CD4-positive, alpha-beta T cell (primary cell): Measurements from ENCODE around the gene AKR1E2. TPM values are rescaled to one million over a fixed set of nuclear protein-coding genes. Genes with fewer than 3 reads are reported as not detected.

Experiments
- ATAC-seq: fragments of 200-7000 bp; cut with Tn5 transposase; one replicate; pipeline ENCODE4 v1.10.0; 2022; ENCODE audit warnings: mild to moderate bottlenecking; ENCODE audit not compliant: poor library complexity
- CTCF ChIA-PET: fragments of 350-600 bp; sonication (Branson Sonifier 250); formaldehyde crosslinking; loops from one replicate; lab custom pipeline; 2021; ENCODE audit warnings: antibody characterized with exemption, inconsistent platforms; lab: Charles Lee
- POLR2A ChIA-PET: fragments of 350-600 bp; sonication (Branson Sonifier 250); formaldehyde crosslinking; loops from one replicate; lab custom pipeline; 2021; ENCODE audit warnings: antibody characterized with exemption, inconsistent platforms; lab: Charles Lee
- DNase-seq, 14 experiments: peaks; one replicate each; pipeline ENCODE4 v3.0.0-alpha.2; 2013 to 2020; ENCODE audit warnings: mixed read lengths in 2 of 14
- H3K27ac ChIP-seq, 2 donors: one replicate each; pipeline versions ENCODE4 v1.5.1 to v1.7.0; 2013; ENCODE audit warnings: low read length in 2 of 2, low read depth in 1 of 2, mild to moderate bottlenecking in 1 of 2
- H3K27me3 ChIP-seq, 2 experiments: 1 replicate in 1 of 2; 2 replicates in 1 of 2; pipeline versions ENCODE4 v1.6.1 to v1.7.0; 2013; ENCODE audit warnings: low read length in 2 of 2, control low read depth in 1 of 2, mild to moderate bottlenecking in 1 of 2, moderate library complexity in 1 of 2; ENCODE audit not compliant: insufficient read depth in 2 of 2, control insufficient read depth in 1 of 2
- H3K36me3 ChIP-seq: one replicate; pipeline ENCODE4 v1.6.1; 2013; ENCODE audit warnings: low read length, control low read depth; ENCODE audit not compliant: insufficient read depth
- H3K4me1 ChIP-seq: one replicate; pipeline ENCODE4 v1.6.1; 2013; ENCODE audit warnings: low read length, control low read depth; ENCODE audit not compliant: insufficient read depth
- H3K4me3 ChIP-seq: one replicate; pipeline ENCODE4 v1.5.1; 2013; ENCODE audit warnings: mild to moderate bottlenecking, low read length, moderate library complexity
- H3K9me3 ChIP-seq, 2 experiments: 1 replicate in 1 of 2; 2 replicates in 1 of 2; pipeline versions ENCODE4 v1.6.1 to v1.7.0; 2013; ENCODE audit warnings: low read length in 2 of 2, mild to moderate bottlenecking in 2 of 2, control low read depth in 1 of 2, moderate library complexity in 1 of 2; ENCODE audit not compliant: control insufficient read depth in 1 of 2, insufficient read depth in 1 of 2
- H3K27ac Mint-ChIP-seq: one replicate; pipeline ENCODE4 v1.8.0; 2020; ENCODE audit warnings: mixed read lengths
- H3K27me3 Mint-ChIP-seq: one replicate; pipeline ENCODE4 v1.8.0; 2021; ENCODE audit warnings: mixed read lengths
- H3K36me3 Mint-ChIP-seq: one replicate; pipeline ENCODE4 v1.8.0; 2021; ENCODE audit warnings: low read depth, mixed read lengths
- H3K4me1 Mint-ChIP-seq: one replicate; pipeline ENCODE4 v1.8.0; 2021; ENCODE audit warnings: low read depth, mixed read lengths
- H3K4me3 Mint-ChIP-seq: one replicate; pipeline ENCODE4 v1.8.0; 2020; ENCODE audit warnings: mild to moderate bottlenecking, mixed read lengths
- H3K9me3 Mint-ChIP-seq: one replicate; pipeline ENCODE4 v1.8.0; 2020; ENCODE audit warnings: mixed read lengths
- intact Hi-C, 2 experiments: fragments of 100-400 bp; cut with DNase I in 1 of 2; cut with micrococcal nuclease in 1 of 2; formaldehyde crosslinking; loops; one replicate each; pipeline versions ENCODE4 v1.15.1 to v1.9.0; 2023 to 2025; cut with DNase I, micrococcal nuclease
- total RNA-seq, 174 experiments: library from RNA in 2 of 174; stranded (reverse) in 2 of 174; gene quantifications; one replicate each; pipeline ENCODE4 v1.2.3 and lab custom pipeline; 2021 to 2026
- TF ChIP-seq, protein P1 (sequence below): fragments of 200-600 bp; IDR thresholded peaks from one replicate; pipeline ENCODE4 v1.8.0; 2022; ENCODE audit warnings: antibody characterized with exemption, mild to moderate bottlenecking

AKR1E2 gene
- total RNA-seq, 2 experiments from 2014 or later = 26.0 to 30.4 TPM

DNA sequence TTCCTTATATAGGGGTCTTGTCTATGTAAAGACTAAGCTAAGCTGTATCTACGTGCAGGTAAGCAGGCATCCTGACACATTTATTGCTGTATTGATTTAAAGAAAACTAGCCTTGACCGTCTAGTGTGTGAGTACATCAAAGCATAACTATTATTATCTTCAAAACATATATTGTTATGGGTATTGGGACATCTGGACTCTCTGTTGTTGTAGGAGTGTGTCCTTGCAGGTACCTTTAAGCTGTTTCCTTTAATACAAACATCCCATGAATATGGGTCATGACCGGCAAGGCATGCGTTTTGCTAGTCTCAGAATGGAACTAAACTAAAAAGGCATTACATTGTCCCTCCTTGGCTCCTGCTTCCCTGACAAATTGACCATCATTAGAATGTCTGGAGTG, 35.1 kb upstream of the AKR1E2 start:
- no peak for DNase-seq
- CTCF ChIA-PET = no interaction called here

DNA sequence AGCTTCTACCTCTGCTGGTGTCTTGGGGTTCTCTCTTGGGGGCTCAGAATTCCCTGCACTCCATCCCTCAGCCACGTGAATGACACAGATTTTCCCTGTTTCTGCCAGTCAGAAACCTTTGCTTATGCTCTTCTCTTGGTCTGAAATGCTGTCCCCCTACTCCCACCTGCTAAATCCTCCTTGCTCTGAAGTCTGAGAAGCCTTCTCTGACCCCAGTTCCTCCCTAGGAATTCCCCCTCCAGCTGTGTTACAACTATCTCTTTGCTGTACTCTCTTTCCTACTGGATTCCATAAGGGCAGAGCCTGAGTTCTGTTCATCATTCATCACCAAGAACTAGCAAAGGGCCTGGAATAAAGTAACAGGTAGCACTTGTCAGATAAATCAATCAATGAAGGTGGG, 33.6 kb upstream of the AKR1E2 start:
- POLR2A ChIA-PET = no interaction called here
- H3K27me3 Mint-ChIP-seq = no peaks in the 10 kb centered on the region
- H3K36me3 Mint-ChIP-seq = no peaks in the 10 kb centered on the region
- no peaks in the 10 kb centered on the region for H3K4me1 Mint-ChIP-seq
- Histone ChIP-seq H3K4me1 (no peaks in the 10 kb centered on the region), H3K27ac (no peak overlapping the region), H3K4me3 (no peak overlapping the region), H3K36me3 (no peaks in the 10 kb centered on the region), H3K27me3 (peaks cover 0 to 1% of the 10 kb centered on the region in 2 experiments), H3K9me3 (no peaks in the 10 kb centered on the region)
- no peak overlapping the region for H3K4me3 Mint-ChIP-seq
- TF ChIP-seq, protein P1, sequence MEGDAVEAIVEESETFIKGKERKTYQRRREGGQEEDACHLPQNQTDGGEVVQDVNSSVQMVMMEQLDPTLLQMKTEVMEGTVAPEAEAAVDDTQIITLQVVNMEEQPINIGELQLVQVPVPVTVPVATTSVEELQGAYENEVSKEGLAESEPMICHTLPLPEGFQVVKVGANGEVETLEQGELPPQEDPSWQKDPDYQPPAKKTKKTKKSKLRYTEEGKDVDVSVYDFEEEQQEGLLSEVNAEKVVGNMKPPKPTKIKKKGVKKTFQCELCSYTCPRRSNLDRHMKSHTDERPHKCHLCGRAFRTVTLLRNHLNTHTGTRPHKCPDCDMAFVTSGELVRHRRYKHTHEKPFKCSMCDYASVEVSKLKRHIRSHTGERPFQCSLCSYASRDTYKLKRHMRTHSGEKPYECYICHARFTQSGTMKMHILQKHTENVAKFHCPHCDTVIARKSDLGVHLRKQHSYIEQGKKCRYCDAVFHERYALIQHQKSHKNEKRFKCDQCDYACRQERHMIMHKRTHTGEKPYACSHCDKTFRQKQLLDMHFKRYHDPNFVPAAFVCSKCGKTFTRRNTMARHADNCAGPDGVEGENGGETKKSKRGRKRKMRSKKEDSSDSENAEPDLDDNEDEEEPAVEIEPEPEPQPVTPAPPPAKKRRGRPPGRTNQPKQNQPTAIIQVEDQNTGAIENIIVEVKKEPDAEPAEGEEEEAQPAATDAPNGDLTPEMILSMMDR = no peak
- ATAC-seq (no peak), DNase-seq (no peak)
- CTCF ChIA-PET = no interaction called here
- intact Hi-C loops = no loop called here
- no peak overlapping the region for H3K27ac Mint-ChIP-seq
- no peaks in the 10 kb centered on the region for H3K9me3 Mint-ChIP-seq

More for the DNA sequence above, 35.1 kb upstream of the AKR1E2 start:
- H3K4me1 Mint-ChIP-seq = no peaks in the 10 kb centered on the region
- peaks cover 0 to 7% of the 10 kb centered on the region in 2 experiments for H3K27me3 ChIP-seq
- no peaks in the 10 kb centered on the region for H3K9me3 Mint-ChIP-seq
- no peak overlapping the region for H3K27ac Mint-ChIP-seq
- no peaks in the 10 kb centered on the region for H3K36me3 Mint-ChIP-seq
- intact Hi-C loops = no loop called here
- H3K9me3 ChIP-seq = no peaks in the 10 kb centered on the region
- TF ChIP-seq, protein P1 = no peak
- no peaks in the 10 kb centered on the region for H3K36me3 ChIP-seq
- H3K4me3 Mint-ChIP-seq = no peak overlapping the region
- H3K4me3 ChIP-seq = no peak overlapping the region
- peaks cover 7% of the 10 kb centered on the region for H3K27me3 Mint-ChIP-seq
- ATAC-seq = no peak
- H3K27ac ChIP-seq = no peak overlapping the region
- no peaks in the 10 kb centered on the region for H3K4me1 ChIP-seq
- POLR2A ChIA-PET = no interaction called here

DNA sequence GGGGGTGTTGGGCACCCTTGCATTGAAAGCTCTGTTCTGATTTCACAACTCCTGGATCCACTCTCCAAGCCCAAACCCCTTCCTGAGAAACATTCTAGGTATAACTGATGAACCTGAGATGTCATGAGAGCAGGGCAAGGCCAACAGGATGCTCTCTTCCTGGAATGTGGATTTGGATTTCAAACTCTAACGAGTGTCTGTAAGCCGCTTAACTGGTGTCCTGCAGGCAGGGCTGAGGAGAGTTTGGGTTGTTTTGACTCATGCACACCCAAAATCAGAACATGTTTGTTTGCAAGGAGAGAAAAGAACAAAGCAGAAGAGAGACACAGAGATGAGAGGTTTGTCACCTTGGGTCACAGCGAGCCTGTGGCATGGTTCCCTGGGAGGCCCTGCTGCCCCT, 24.6 kb upstream of the AKR1E2 start:
- intact Hi-C loops = no loop called here
- POLR2A ChIA-PET = interaction anchor here (0.6 kb wide), 1 partner anchor 12 kb away, joined by 3 read pairs; no protein-coding TSS in a partner anchor
- no peak for ATAC-seq
- DNase-seq = no peak
- TF ChIP-seq, protein P1 = no peak
- H3K36me3 ChIP-seq = no peaks in the 10 kb centered on the region
- Mint-ChIP-seq H3K4me3 (no peak overlapping the region), H3K27ac (no peak overlapping the region), H3K27me3 (peaks cover 10% of the 10 kb centered on the region), H3K9me3 (no peaks in the 10 kb centered on the region), H3K4me1 (no peaks in the 10 kb centered on the region), H3K36me3 (no peaks in the 10 kb centered on the region)
- CTCF ChIA-PET = no interaction called here
- no peak overlapping the region for H3K4me3 ChIP-seq
- no peaks in the 10 kb centered on the region for H3K4me1 ChIP-seq
- no peak overlapping the region for H3K27ac ChIP-seq
- peaks cover 4% of the 10 kb centered on the region in 2 experiments for H3K27me3 ChIP-seq
- H3K9me3 ChIP-seq = no peaks in the 10 kb centered on the region
